Ovary (tissue), 10 donors: ENCODE results near the gene PIGC. TPM values are rescaled to one million over a fixed set of nuclear protein-coding genes. Genes with fewer than 3 reads are reported as not detected.

Experiments
- DNase-seq, 5 donors: peaks; one replicate each; pipeline ENCODE4 v3.0.0-alpha.2; 2019 to 2020
- H3K27ac ChIP-seq, 2 donors: fragments of 200-600 bp; one replicate each; pipeline versions ENCODE4 v1.5.1 to v1.8.0; 2019 to 2022
- H3K27me3 ChIP-seq: fragments of 200-600 bp; one replicate; pipeline ENCODE4 v1.8.0; 2022
- H3K36me3 ChIP-seq: fragments of 200-600 bp; sonication (generic); one replicate; pipeline ENCODE4 v1.5.1; 2019
- H3K4me1 ChIP-seq: one replicate; pipeline ENCODE4 v1.8.1; 2013; ENCODE audit warnings: mild to moderate bottlenecking, moderate library complexity; ENCODE audit not compliant: insufficient read depth
- H3K4me3 ChIP-seq: fragments of 200-600 bp; sonication (generic); one replicate; pipeline ENCODE4 v1.5.1; 2017
- H3K9me3 ChIP-seq, 2 donors: fragments of 200-600 bp in 1 of 2; sonication (generic) in 1 of 2; one replicate each; pipeline versions ENCODE4 v1.5.1 to v1.8.1; 2013 to 2019; ENCODE audit warnings: mild to moderate bottlenecking in 1 of 2, moderate library complexity in 1 of 2
- EP300 ChIP-seq: sonication (generic); formaldehyde crosslinking; IDR thresholded peaks from one replicate; pipeline ENCODE4 v1.6.1; 2017; ENCODE audit warnings: antibody characterized with exemption
- POLR2A ChIP-seq: fragments of 450-650 bp; IDR thresholded peaks from one replicate; pipeline ENCODE4 v1.6.1; 2017; ENCODE audit warnings: antibody characterized with exemption, mild to moderate bottlenecking, moderate library complexity
- WGBS, 3 donors: extraction: QIAGEN DNeasy Blood & Tissue Kit in 1 of 3; methylation state at CpG; one replicate each; pipeline versions ENCODE4 v1.1.5 to v1.1.7; 2013 to 2017; 5-methylcytosine and 5-hydroxymethylcytosine counted together
- intact Hi-C, 4 donors: fragments of 100-400 bp; cut with DNase I; formaldehyde crosslinking; loops; one replicate each; pipeline versions ENCODE4 v1.11.0 to v1.15.1; 2022 to 2023
- long read RNA-seq, 3 donors: library from polyadenylated mRNA in 2 of 3; unstranded in 2 of 3; transcript quantifications; one replicate each; pipeline ENCODE4 v2.0.0 and lab custom pipeline, GENCODE V29; 2021 to 2026
- polyA plus RNA-seq, 2 donors: library from polyadenylated mRNA; stranded (reverse); fragments of 200-250 nt in 1 of 2; fragments of 350-450 nt in 1 of 2; fragmentation: Illumina TruSeq in 1 of 2; extraction: RNeasy Lipid Tissue Mini Kit (QIAGEN cat#74804) in 1 of 2; gene quantifications; one replicate each; pipeline ENCODE4 v1.2.3, GENCODE V29; 2013 to 2014
- total RNA-seq, 7 donors: library from RNA; depleted of rRNA in 2 of 7; stranded (reverse); fragments of >200 nt in 2 of 7; fragmentation: NEBNext Ultra II Directional in 3 of 7; extraction: Animal tissue kit (Norgen Biotek cat#: 25700) in 3 of 7; gene quantifications; one replicate each; pipeline versions ENCODE4 v1.1.0 to v1.2.4, GENCODE V29; 2016 to 2023
- TF ChIP-seq, protein P1 (sequence below), 3 donors: fragments of 450-650 bp in 2 of 3; fragments of 200-600 bp in 1 of 3; IDR thresholded peaks; one replicate each; pipeline versions ENCODE4 v1.5.1 to v1.8.0; 2016 to 2022; ENCODE audit warnings: antibody characterized with exemption in 3 of 3, mild to moderate bottlenecking in 1 of 3
- donor health status: DM: no; HTN: no; CAD: no; lungs with moderate emphysema.
- donor health status: DM: no; HTN: no; CAD: no.
- donor health status: Bipolar disorder and iron deficiency.
- donor health status: DM: yes; HTN: yes; CAD: no.
- donor health status: DM: no; HTN: no; CAD: no.
- donor health status: DM: yes; HTN: yes; CAD: no.

The PIGC gene
- total RNA-seq: 10 to 100 TPM; 21.1 to 27.9 (median 24.8) TPM
- 10 to 100 TPM; 37.3 to 49.3 TPM for polyA plus RNA-seq
- long read RNA-seq, donor 1, transcript PIGC-202 (1 exons, 2,630 nt): minor isoform, 6 of 135 reads
- long read RNA-seq, donor 1, transcript PIGC-201 (2 exons, 1,447 nt): major isoform, 102 of 135 reads
- long read RNA-seq, donor 1, partial matches to known transcripts: 4 of 135 reads
- long read RNA-seq, donor 1, other reads (novel, unspliced or antisense): 22 of 135 reads
- long read RNA-seq, donor 2, transcript PIGC-202 (1 exons, 2,630 nt): minor isoform, 5 of 28 reads
- long read RNA-seq, donor 2, transcript PIGC-201 (2 exons, 1,447 nt): major isoform, 23 of 28 reads
- long read RNA-seq, donor 2, partial matches to known transcripts: 0 of 28 reads
- long read RNA-seq, donor 2, other reads (novel, unspliced or antisense): 0 of 28 reads
- long read RNA-seq, donor 3, transcript PIGC-201 (2 exons, 1,447 nt): major isoform, 25 of 38 reads
- long read RNA-seq, donor 3, partial matches to known transcripts: 0 of 38 reads
- long read RNA-seq, donor 3, other reads (novel, unspliced or antisense): 10 of 38 reads

DNA sequence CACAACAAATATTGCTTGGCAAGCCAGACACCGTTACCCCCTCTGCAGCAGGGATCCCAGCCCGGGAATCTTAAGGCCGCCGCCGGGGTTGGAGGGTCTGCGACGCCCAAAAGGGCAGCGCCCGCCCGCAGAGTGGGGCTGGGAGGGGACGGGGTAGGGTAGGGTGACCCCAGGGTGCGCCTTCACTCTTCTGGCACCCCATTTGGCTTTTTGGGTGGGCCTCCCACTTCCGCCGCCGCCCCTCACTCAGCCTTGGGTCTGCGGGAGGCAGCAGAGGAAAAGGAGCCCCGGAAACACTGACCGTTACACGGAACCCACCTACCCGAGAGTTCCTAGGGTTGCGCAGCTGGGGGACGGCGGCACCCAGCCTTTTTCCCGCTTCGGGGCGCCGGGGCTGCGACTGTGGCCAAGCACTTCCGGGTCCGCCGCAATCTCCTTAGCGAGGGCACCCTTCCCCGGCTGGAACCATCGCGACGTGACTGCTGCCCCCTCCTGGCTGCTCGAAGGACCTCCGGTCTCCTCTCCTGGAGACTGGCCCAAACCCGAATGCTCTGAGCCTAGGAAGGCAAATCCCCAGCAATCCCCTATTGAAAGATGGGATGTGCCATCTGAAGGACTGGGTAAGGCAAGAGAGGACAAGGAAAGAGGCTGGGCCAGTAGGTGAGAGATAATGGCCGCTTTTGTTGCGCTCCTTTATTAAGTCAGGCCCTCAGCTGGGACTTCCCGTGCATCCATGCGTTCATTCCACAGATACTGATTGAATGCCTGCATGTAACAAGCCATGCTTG lies at the start of gene PIGC:
TSS of gene PIGC (minus strand) at position 404 of the 788 bp plus-strand sequence. CDS start 1,447 bp downstream, outside the sequence.
- intact Hi-C loops: loop anchor here in 1 of 4 donors (10.0 kb wide), 3 partner anchors 271 to 639 kb away; no protein-coding TSS in a partner anchor
- TF ChIP-seq, protein P1, sequence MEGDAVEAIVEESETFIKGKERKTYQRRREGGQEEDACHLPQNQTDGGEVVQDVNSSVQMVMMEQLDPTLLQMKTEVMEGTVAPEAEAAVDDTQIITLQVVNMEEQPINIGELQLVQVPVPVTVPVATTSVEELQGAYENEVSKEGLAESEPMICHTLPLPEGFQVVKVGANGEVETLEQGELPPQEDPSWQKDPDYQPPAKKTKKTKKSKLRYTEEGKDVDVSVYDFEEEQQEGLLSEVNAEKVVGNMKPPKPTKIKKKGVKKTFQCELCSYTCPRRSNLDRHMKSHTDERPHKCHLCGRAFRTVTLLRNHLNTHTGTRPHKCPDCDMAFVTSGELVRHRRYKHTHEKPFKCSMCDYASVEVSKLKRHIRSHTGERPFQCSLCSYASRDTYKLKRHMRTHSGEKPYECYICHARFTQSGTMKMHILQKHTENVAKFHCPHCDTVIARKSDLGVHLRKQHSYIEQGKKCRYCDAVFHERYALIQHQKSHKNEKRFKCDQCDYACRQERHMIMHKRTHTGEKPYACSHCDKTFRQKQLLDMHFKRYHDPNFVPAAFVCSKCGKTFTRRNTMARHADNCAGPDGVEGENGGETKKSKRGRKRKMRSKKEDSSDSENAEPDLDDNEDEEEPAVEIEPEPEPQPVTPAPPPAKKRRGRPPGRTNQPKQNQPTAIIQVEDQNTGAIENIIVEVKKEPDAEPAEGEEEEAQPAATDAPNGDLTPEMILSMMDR (IDR thresholded peaks at IDR 0.05): peak; percentile 65 to 86 (median 78)
- TF ChIP-seq EP300: no peak
- no peaks in the 10 kb centered on the region for H3K9me3 ChIP-seq
- DNase-seq: peak; percentile 89 to 94 (median 91)
- no peaks in the 10 kb centered on the region for H3K27me3 ChIP-seq
- H3K4me1 ChIP-seq: peaks cover 9% of the 10 kb centered on the region
- peak within 1 kb of the TSS; percentile 98 for H3K4me3 ChIP-seq
- no peaks in the 10 kb centered on the region for H3K36me3 ChIP-seq
- WGBS, 3 donors: 3 to 6% (median 5%) methylated on average over 42 to 43 of the region's 43 CpGs
- H3K27ac ChIP-seq: peak within 1 kb of the TSS in 1 of 2 donors; percentile 47

DNA sequence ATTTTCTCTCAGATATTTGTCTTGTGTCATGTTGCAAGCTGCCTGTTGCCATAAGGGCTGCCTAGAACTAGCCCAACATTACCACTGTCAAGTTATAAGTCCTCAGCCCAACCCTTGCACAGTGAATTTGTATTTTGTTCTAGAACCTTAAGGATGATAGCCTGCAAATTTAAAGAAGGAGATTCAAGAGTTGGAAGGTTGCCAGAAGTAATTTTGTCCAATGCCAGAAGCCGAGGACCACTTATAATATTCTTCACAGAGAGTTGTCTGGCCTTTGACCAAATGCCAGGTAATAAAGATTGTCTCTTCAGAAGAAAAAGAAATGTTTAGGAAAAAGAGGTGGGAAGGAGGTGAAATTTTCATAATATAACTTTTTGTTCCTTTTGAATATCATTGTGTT lies 48.6 kb upstream of the PIGC start:
- no peak for DNase-seq
- Histone ChIP-seq H3K27ac (no peak overlapping the region), H3K9me3 (no peaks in the 10 kb centered on the region), H3K4me1 (no peaks in the 10 kb centered on the region), H3K27me3 (no peaks in the 10 kb centered on the region), H3K4me3 (no peak overlapping the region), H3K36me3 (no peaks in the 10 kb centered on the region)
- WGBS, 3 donors: 52 to 73% (median 65%) methylated on average over 1 of the region's 1 CpG
- intact Hi-C loops: no loop called here
- TF ChIP-seq, protein P1 (IDR thresholded peaks at IDR 0.05): no peak
- no peak for TF ChIP-seq POLR2A
- TF ChIP-seq EP300: no peak

DNA sequence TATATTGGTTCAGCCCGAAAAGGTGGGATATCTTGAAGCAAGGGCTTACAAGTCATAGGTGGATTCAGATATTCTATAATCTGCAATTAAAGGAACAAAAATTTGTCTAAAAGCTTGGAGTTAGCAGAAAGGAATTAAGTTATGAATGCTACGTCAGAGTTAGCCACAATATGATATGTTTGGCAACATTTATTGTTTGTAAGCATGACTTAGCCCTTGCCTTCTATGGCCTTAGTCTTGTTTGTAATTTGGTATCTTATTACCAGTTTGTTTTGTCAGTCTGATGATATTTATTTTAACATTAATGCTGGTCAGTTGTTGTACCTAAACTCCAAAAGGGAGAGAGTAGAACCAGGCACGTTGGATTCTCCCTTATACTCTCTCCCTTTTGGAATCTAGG lies 46.0 kb upstream of the PIGC start:
- no peak for DNase-seq
- Histone ChIP-seq H3K27me3 (no peaks in the 10 kb centered on the region), H3K36me3 (no peaks in the 10 kb centered on the region), H3K9me3 (no peaks in the 10 kb centered on the region), H3K27ac (no peak overlapping the region), H3K4me1 (no peaks in the 10 kb centered on the region), H3K4me3 (no peak overlapping the region)
- WGBS, 3 donors: 44 to 53% (median 50%) methylated on average over 3 of the region's 3 CpGs
- intact Hi-C loops: no loop called here
- TF ChIP-seq, protein P1 (IDR thresholded peaks at IDR 0.05): no peak
- TF ChIP-seq EP300 (no peak), POLR2A (no peak)

DNA sequence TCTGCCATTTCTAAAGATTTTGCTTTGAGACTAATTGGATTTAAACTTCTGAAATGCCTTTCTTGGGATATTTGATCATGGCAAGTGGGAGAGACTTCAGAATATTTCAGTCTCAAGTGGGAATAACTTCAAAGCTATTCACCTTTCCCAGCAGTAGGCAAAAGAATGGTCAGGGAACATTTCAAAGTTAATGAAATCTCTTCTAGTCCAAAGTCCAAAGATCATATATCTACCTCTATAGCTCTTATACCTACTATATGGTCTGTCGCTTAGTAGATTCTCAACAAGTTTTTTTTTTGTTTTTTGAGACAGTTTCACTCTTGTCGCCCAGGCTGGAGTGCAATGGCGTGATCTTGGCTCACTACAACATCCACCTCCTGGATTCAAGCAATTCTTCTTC lies 44.5 kb upstream of the PIGC start:
- Histone ChIP-seq H3K36me3 (no peaks in the 10 kb centered on the region), H3K4me3 (no peak overlapping the region), H3K9me3 (no peaks in the 10 kb centered on the region), H3K4me1 (no peaks in the 10 kb centered on the region), H3K27me3 (no peaks in the 10 kb centered on the region), H3K27ac (no peak overlapping the region)
- TF ChIP-seq EP300: no peak
- TF ChIP-seq, protein P1 (IDR thresholded peaks at IDR 0.05): no peak
- TF ChIP-seq POLR2A: no peak
- 94 to 100% (median 95%) methylated on average over 3 of the region's 3 CpGs for WGBS, 3 donors
- DNase-seq: no peak
- intact Hi-C loops: no loop called here
